Cardiac septum (tissue), 1 donor: ENCODE data around the gene TIMM23. TPM values are rescaled to one million over a fixed set of nuclear protein-coding genes. Genes with fewer than 3 reads are reported as not detected.
"Not testable (repeated sequence)": the region's sequence is repeated elsewhere in the genome, so short reads cannot be mapped to it uniquely, and the experiment has no call there.

Experiments
- DNase-seq: peaks from one replicate; pipeline ENCODE4 v3.0.0-alpha.2; 2020; ENCODE audit warnings: low spot score
- intact Hi-C: fragments of 100-400 bp; cut with DNase I; formaldehyde crosslinking; loops from one replicate; pipeline ENCODE4 v1.14.0; 2022
- total RNA-seq: library from RNA; stranded (reverse); fragmentation: NEBNext Ultra II Directional; extraction: Animal tissue kit (Norgen Biotek cat#: 25700); gene quantifications from one replicate; pipeline ENCODE4 v1.2.1, GENCODE V29; 2021
- donor health status: DM: no; HTN: no; CAD: no.

The TIMM23 gene
- total RNA-seq, 1 donor from 2014 or later = 65.7 TPM

GRCh38 chr10:45983538-45984186 lies 11.4 kb downstream of the TIMM23 start:
- intact Hi-C loops, DNase-seq: not testable (repeated sequence)

- DNase-seq, intact Hi-C loops: not testable (repeated sequence)
Measured at GRCh38 chr10:45984473-45984872, 12.2 kb downstream of the TIMM23 start.

- intact Hi-C loops, DNase-seq: not testable (repeated sequence)
Measured at GRCh38 chr10:45985590-45985989, 13.3 kb downstream of the TIMM23 start.

GRCh38 chr10:45997557-45997956 lies 25.3 kb downstream of the TIMM23 start:
- DNase-seq = no peak
- intact Hi-C loops = no loop called here

- DNase-seq = no peak
- intact Hi-C loops = no loop called here
Measured at GRCh38 chr10:45997994-45998763, 25.9 kb downstream of the TIMM23 start.

- DNase-seq, intact Hi-C loops: not testable (repeated sequence)
Measured at GRCh38 chr10:45999955-46000354, 27.7 kb downstream of the TIMM23 start.

- no peak for DNase-seq
- intact Hi-C loops = no loop called here
Measured at GRCh38 chr10:46000538-46000937, 28.2 kb downstream of the TIMM23 start.

GRCh38 chr10:46001187-46001756 lies 29.0 kb downstream of the TIMM23 start:
- intact Hi-C loops = no loop called here
- DNase-seq = no peak

GRCh38 chr10:46002189-46002687 lies 29.9 kb downstream of the TIMM23 start:
- DNase-seq, intact Hi-C loops: not testable (repeated sequence)

GRCh38 chr10:46002916-46003693 lies 30.8 kb downstream of the TIMM23 start:
- no peak for DNase-seq
- intact Hi-C loops = no loop called here

- intact Hi-C loops = no loop called here
- DNase-seq = no peak
Measured at GRCh38 chr10:46004963-46005362, 32.7 kb downstream of the TIMM23 start.

- intact Hi-C loops = no loop called here
- no peak for DNase-seq
Measured at GRCh38 chr10:46005383-46005782, 33.1 kb downstream of the TIMM23 start.

- no peak for DNase-seq
Measured at GRCh38 chr10:46006219-46006618, 33.9 kb downstream of the TIMM23 start.

GRCh38 chr10:46012746-46013145 lies 40.5 kb downstream of the TIMM23 start:
- intact Hi-C loops = no loop called here
- DNase-seq = no peak

More at GRCh38 chr10:46006219-46006618, 33.9 kb downstream of the TIMM23 start:
- intact Hi-C loops = no loop called here

- no peak for DNase-seq
- intact Hi-C loops = no loop called here
Measured at GRCh38 chr10:46014206-46014605, 41.9 kb downstream of the TIMM23 start.

- intact Hi-C loops = no loop called here
- DNase-seq = no peak
Measured at GRCh38 chr10:46014683-46015405, 42.6 kb downstream of the TIMM23 start.

- intact Hi-C loops = no loop called here
Measured at GRCh38 chr10:46016190-46016589, 43.9 kb downstream of the TIMM23 start.

GRCh38 chr10:46016811-46017210 lies 44.5 kb downstream of the TIMM23 start:
- DNase-seq = no peak
- intact Hi-C loops = no loop called here

More at GRCh38 chr10:46016190-46016589, 43.9 kb downstream of the TIMM23 start:
- no peak for DNase-seq

GRCh38 chr10:46017733-46018132 lies 45.4 kb downstream of the TIMM23 start:
- intact Hi-C loops = no loop called here
- no peak for DNase-seq
